GM13977 (cell line): ENCODE results near the gene HPSE2.
A peak's percentile ranks its signal among the peaks of the same experiment; 100 is the strongest.

Source experiments
- DNase-seq: peaks from one replicate; pipeline ENCODE4 v3.0.0; 2012; ENCODE audit warnings: low spot score
- CTCF ChIP-seq: IDR thresholded peaks from 2 replicates; pipeline ENCODE4 v1.5.1; 2012; ENCODE audit warnings: mild to moderate bottlenecking, control low read depth; ENCODE audit not compliant: insufficient read depth; ENCODE audit errors: extremely low read depth, missing control alignments
- in situ Hi-C: fragments of 300-500 bp; cut with MboI; formaldehyde crosslinking; loops from one replicate; pipeline ENCODE4 v1.12.0; 2022; ENCODE audit warnings: low sequenced_read_pairs, low pct_unique_long_range_greater_than_20kb, mixed read lengths, inconsistent platforms; ENCODE audit not compliant: unreplicated experiment

Gene HPSE2

GRCh38 chr10:98415731-98416119 lies 819.9 kb downstream of the HPSE2 start:
- in situ Hi-C loops: no loop called here
- no peak for TF ChIP-seq CTCF
- DNase-seq: no peak

GRCh38 chr10:98414932-98415730 lies 820.5 kb downstream of the HPSE2 start, which contains the start of gene PYROXD2:
Gene PYROXD2, minus strand, starts transcription at chr10:98415182. Its CDS starts 47 bp downstream, at chr10:98415135.
- no peak for TF ChIP-seq CTCF
- in situ Hi-C loops: no loop called here
- DNase-seq: peak; percentile 84

DNA sequence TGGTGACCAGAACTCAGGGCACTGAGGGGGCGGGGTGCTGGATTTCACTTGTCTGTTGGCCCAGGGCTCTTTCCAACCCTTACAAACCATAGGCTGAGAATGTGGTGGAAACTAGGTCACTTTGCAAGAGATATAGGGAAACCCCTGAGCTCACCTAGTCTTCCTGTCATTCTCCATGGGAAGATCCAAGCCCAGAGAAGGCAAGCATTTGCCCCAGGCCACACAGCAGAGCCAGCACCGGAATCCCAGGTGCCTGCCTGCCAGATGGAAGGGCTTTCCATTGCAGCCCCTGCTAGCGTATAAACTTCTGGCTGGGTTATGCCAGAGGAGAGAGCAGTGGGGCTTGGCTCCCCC lies 821.1 kb downstream of the HPSE2 start:
- TF ChIP-seq CTCF: no peak
- no peak for DNase-seq
- in situ Hi-C loops: no loop called here

DNA sequence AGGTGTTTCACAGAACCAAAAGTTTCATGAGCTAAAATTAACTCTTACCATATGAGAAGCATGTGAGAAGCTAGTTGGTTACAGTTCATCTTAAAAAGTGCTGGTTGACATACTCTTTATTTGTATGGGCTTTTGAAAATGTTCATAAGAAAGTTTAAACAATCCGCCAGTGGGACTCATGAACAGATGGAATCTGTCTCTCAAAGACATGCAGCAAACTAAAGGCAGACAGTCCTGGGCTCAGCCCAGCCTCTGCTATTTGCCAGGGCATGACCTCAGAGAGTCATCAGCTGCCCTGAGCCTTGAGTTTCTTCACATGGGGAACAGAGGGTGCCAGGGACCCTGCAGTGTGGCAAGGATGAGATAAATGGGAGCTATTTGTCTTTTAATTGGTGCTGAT lies 823.9 kb downstream of the HPSE2 start:
- no peak for TF ChIP-seq CTCF
- in situ Hi-C loops: no loop called here
- DNase-seq: no peak

GRCh38 chr10:98411166-98411565 lies 824.5 kb downstream of the HPSE2 start:
- no peak for DNase-seq
- in situ Hi-C loops: no loop called here
- TF ChIP-seq CTCF: no peak

- no peak for DNase-seq
- no peak for TF ChIP-seq CTCF
- in situ Hi-C loops: no loop called here
Measured at GRCh38 chr10:98410759-98411158, 824.9 kb downstream of the HPSE2 start.
